ENCODE data around the gene MBP.

Gene MBP

DNA sequence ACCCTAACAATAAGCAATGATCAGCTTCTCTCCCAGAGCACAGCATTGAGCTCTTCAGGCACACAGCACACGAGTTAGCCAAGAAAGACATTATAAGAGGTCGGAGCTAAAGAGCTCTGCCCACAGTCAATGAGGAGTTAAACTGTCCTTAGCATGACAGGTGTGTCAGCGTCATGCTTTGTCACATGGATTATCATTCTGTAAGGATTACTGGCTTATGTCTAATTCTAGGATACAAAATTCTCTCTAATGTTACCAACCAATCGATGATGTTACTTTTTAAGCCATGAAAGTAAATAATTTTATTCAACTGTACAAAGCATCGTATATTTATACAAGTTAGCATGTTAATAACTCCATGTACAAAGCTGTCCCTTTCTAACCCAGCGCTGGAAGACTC, 201.4 kb downstream of the MBP start:
- DNase-seq: no peak

All from amniotic stem cell (primary cell).